Measurements from ENCODE around the gene DST.
"Not testable (repeated sequence)": the region's sequence is repeated elsewhere in the genome, so short reads cannot be mapped to it uniquely, and the experiment has no call there.

Gene DST

GRCh38 chr6:56661338-56661737 is 18.6 kb upstream of the DST start:
- DNase-seq (ENCODE audit: low read depth): not testable (repeated sequence)

- DNase-seq (ENCODE audit: low read depth): no peak
Observed at GRCh38 chr6:56660381-56660730, 17.7 kb upstream of the DST start.

GRCh38 chr6:56659721-56660380 is 17.2 kb upstream of the DST start:
- DNase-seq (ENCODE audit: low read depth): no peak

- DNase-seq (ENCODE audit: low read depth): no peak
Observed at GRCh38 chr6:56658326-56658725, 15.6 kb upstream of the DST start.

- no peak for DNase-seq (ENCODE audit: low read depth)
Observed at GRCh38 chr6:56657354-56657753, 14.7 kb upstream of the DST start.

GRCh38 chr6:56656466-56656865 is 13.8 kb upstream of the DST start:
- DNase-seq (ENCODE audit: low read depth): no peak

GRCh38 chr6:56655996-56656395 is 13.3 kb upstream of the DST start:
- no peak for DNase-seq (ENCODE audit: low read depth)

GRCh38 chr6:56655249-56655648 is 12.6 kb upstream of the DST start:
- no peak for DNase-seq (ENCODE audit: low read depth)

GRCh38 chr6:56652994-56653393 is 10.3 kb upstream of the DST start:
- DNase-seq (ENCODE audit: low read depth): no peak

- DNase-seq (ENCODE audit: low read depth): no peak
Observed at GRCh38 chr6:56652231-56652630, 9.5 kb upstream of the DST start.

GRCh38 chr6:56650191-56650590 is 7.5 kb upstream of the DST start:
- no peak for DNase-seq (ENCODE audit: low read depth)

- DNase-seq (ENCODE audit: low read depth): no peak
Observed at GRCh38 chr6:56649782-56650181, 7.1 kb upstream of the DST start.

- DNase-seq (ENCODE audit: low read depth): no peak
Observed at GRCh38 chr6:56649053-56649769, 6.5 kb upstream of the DST start.

- no peak for DNase-seq (ENCODE audit: low read depth)
Observed at GRCh38 chr6:56647172-56647762, 4.6 kb upstream of the DST start.

GRCh38 chr6:56644366-56644765 is 1.7 kb upstream of the DST start:
- DNase-seq (ENCODE audit: low read depth): no peak

GRCh38 chr6:56643379-56644089 is 845 bp upstream of the DST start:
- no peak for DNase-seq (ENCODE audit: low read depth)

GRCh38 chr6:56640374-56640773 is 2.3 kb downstream of the DST start:
- DNase-seq (ENCODE audit: low read depth): no peak

- no peak for DNase-seq (ENCODE audit: low read depth)
Observed at GRCh38 chr6:56638760-56639159, 3.9 kb downstream of the DST start.

GRCh38 chr6:56637640-56638039 is 5.0 kb downstream of the DST start:
- DNase-seq (ENCODE audit: low read depth): no peak

- DNase-seq (ENCODE audit: low read depth): no peak
Observed at GRCh38 chr6:56628105-56628504, 14.6 kb downstream of the DST start.

- no peak for DNase-seq (ENCODE audit: low read depth)
Observed at GRCh38 chr6:56625356-56625755, 17.3 kb downstream of the DST start.

GRCh38 chr6:56624728-56625069 is 18.0 kb downstream of the DST start:
- DNase-seq (ENCODE audit: low read depth): no peak

Data from stimulated activated CD8-positive, alpha-beta memory T cell treated with anti-CD3 and anti-CD28 coated beads, Interleukin-15, amount 100 ng/mL, for 1 hour (primary cell).